G401.6 (cell line): ENCODE results near the gene DUSP7.

ENCODE experiments used
- FAIRE-seq: peaks from 2 replicates; lab custom pipeline; 2012; peaks lifted over from hg19 to GRCh38; lab: Jason Lieb, UNC

Gene DUSP7, protein sequence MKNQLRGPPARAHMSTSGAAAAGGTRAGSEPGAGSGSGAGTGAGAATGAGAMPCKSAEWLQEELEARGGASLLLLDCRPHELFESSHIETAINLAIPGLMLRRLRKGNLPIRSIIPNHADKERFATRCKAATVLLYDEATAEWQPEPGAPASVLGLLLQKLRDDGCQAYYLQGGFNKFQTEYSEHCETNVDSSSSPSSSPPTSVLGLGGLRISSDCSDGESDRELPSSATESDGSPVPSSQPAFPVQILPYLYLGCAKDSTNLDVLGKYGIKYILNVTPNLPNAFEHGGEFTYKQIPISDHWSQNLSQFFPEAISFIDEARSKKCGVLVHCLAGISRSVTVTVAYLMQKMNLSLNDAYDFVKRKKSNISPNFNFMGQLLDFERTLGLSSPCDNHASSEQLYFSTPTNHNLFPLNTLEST

DNA sequence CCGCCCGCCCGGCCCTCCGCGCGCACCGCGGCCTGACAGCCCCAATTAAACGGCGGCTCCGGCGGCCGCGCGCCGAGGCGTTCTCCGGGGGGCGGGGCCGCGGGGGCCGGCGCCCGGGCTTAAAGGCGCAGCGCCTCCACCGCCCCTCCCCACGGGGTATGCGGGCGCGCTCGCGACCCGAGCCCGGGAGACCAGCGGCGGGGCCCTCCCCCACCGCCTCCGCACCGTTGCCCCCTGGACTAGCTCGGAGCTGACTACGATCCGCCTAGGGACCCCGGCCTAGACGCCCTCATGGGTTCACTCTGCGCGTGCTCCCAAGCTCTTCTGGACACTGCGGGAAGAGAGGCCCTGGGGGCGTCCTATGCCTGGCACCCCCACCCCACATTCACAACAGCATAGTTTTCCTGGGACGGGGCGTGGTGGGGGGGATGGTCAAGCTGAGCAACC lies at the start of gene DUSP7:
TSS of gene DUSP7 (minus strand) at position 51 of the 447 bp plus-strand sequence. CDS start 205 bp downstream, outside the sequence.
- FAIRE-seq, result no peak

DNA sequence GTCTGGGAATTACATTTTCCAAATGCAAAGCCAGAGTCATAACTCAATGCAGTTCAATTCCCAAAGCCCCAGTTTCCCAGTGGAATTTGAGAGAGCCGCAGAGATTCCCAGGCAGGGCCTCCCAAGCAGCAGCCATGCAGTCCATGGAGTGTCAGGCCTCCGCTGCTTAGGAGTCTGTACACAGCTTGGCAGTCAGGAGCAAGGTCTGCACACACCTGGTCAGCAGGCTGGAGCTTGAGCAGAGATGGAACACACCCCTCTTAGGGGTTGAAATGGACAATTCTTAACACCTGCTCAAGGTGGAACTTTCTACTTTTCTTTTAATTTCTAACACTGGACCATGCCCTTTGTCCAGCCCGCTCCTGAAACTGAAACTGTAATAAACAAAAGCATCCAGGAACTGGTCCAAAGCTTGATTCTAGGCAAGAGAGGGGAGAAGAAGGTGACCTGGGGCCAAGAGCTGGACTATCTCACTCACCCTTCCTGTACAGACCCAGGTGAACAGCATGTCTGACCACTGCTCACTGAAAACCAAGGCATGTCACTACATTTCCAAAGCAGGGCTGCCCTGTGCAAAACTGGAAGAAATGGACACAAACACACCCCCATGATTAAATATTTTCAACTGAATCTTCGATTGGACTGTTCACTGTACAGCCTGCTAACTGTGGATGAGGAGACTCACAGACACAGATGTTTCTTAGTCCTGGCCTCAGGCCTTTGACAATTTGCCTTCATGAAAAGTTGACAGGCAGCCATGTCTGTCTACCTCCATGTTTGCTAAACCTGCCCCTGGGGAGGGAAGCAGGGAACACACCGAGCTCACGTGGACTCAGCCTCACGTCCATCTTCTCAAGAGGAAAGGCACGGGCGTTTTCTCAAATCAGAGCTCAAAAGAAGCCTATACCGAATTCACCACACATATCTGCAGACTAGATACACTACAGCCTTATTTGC lies 48.6 kb upstream of the DUSP7 start:
- no peak for FAIRE-seq

DNA sequence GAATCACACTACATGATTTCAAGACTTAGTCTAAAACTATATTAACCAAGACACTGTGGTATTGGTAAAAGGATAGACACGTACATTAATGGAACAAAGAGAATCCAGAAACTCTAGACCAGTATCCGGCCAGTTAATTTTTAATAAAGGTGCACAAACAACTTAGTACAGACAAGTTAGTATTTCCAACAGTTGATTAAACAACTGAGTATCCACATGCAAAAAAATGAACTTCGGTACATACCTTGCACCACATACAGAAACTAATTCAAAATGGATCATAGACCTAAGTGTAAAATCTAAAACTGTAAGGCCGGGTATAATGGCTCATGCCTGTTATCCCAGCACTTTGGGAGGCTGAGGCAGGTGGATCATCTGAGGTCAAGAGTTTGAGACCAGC lies 46.6 kb upstream of the DUSP7 start:
- no peak for FAIRE-seq

DNA sequence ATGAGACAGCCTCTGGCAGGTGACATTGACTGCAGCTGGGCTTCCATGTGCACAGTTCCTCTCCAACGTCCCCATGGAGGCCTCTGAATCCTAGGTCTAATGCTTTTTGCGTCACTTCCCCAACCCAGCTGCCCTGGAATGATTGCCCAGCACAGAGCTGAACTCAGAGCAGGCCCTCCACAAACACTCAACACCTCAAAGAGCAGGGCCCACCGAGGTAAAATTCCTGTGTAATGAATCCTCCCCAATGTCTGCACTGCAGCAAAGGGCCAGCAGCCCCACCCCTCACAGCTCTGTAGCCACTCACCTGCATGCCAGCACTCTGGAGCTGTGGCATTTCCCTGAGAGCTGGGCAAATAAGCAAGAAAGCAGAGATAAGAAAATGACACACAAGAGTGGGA lies 42.6 kb upstream of the DUSP7 start:
- FAIRE-seq, result no peak

DNA sequence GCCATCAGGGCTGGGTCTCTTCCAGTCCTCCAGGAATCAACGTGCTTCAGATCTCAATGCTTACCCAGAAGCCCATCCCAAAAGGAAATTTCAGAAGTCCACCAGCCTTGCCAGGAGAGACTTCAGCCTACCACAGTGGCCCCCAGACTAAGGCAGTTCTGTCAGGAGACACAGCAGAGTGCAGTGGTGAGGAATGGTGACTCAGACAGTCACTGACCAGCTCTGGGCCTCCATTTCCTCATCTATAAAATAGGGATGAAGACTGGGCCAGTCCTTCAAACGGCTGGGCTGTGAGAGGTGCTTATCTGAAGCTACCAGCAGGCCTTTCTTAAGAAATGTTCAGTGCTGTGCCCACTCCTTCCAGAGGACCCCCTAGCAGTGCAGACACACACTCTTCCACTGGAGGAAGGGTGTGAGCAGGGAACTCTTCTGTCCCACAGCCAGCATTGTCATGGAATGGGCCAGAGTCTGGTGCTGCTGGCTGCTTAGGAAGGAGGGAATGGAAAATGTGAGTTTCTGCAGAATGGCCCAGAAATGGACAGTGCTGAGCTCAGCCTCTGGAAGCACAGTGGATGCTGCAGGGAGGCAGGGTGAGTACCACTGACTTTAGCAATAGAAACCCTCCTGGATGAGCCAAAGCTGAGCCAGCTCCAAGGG lies 41.6 kb upstream of the DUSP7 start:
- no peak for FAIRE-seq

DNA sequence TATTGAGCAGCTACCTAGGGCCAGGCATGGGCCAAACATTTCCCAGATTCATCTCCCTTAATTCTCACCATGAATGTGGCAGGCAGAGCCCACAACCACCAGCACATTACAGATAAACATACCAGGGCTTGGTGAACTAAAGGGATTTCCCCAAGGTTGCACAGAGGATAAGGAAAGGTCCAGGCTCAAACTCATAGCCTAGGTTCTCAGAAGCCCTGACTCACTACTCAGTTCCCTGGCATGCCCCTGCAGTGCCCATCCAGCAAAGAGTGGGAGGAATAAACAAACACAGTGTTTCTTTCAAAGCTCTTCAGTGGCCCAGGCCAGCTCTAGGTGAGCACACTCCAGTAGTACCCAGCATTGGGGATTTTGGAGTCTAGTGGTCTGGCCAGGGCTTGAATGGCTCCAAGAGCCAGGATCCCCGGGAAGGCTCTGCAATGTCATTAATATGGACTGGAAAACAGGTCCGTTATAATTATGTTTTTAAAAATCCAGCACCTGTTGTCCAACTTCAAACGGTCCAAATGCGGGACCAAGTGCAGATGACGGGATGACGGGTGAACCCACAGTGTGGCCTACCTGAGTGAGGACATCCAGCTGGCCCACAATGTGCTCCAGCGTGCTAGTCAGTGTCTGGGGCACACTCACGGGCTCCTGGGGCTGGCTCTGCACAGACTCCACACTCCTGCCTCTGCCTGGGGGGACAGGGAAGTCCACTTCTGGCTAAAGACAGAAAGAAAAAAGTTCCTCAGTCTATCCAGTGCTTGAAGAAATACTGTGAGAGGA lies 39.8 kb upstream of the DUSP7 start:
- no peak for FAIRE-seq

DNA sequence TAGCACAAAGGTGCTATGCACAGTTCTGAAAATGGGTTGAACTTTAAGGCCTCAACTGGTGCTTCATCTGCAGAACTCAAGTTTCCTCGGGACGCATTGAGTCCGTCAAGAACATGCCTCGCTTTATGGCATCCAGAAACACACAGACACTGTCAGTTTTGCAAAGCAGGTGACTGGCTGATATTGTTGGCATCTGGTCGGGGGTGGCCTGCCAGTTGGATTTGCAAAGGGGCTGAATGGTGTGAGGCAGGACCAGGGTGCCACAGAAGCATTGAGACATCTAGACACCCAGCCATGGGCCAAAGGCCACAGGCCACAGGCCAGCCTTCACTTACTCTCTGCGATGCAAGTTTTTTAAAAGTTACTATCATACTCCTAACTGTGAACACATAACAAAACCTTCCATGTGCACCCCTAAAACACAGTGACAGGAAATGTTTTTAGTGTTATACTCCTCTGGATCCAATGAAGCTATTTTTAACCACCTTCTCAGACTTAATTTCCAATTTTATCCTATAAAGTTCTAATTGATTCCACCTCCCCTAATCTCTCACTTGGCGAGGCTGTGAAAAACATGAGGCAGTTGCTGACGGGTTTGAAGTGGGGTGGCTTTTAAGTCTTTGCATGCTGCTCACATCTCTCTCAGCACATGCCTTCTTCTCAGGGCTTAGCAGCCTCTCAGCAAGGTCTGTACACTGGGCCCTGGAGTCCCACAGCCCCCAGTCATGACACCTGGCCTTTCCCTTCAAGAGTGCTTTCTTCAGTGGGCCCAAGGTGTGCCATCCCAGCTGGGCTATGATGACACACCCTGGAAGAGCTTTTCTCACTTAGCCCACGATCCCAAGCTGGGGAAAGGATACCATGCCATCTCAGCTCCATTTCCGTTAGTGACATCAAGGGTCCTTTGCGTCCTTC lies 38.5 kb upstream of the DUSP7 start:
- no peak for FAIRE-seq

DNA sequence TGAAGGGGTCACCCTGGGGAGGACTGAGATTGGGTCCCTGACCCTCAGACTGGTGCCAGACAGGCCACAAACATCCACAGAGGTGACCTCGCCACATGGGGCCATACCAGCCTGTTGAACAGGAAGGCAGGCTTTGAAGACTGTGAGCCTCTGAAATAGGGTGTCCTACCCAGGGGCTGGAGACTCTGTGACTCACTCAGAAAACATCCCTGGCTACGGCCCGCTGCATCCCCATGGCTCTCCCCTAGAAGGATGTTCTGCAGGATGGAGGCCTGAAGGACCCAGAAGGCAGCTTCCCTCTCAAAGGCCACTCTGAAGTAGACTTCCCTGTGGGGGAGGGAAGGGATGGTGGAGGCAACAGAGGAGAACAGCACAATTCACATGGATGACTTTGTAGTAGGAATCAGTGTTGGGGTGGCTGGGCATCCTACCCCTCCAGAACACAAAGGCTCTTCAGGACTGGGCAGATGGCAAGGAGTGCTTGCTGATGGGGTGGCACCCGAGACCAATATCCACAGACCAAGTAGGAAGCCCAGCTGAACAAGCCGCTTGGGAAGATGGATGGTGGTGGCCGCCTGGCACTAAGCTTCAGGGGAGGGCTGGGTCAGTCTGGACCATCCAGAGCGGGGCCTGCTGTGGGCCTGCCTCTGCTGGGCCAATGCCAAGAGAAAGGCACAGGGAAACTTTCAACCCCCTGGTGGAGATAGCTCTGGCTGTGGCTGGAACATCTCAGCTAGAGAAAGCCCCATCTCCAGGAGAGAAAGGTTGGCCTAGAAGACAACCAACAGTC lies 37.6 kb upstream of the DUSP7 start:
- FAIRE-seq, result no peak

DNA sequence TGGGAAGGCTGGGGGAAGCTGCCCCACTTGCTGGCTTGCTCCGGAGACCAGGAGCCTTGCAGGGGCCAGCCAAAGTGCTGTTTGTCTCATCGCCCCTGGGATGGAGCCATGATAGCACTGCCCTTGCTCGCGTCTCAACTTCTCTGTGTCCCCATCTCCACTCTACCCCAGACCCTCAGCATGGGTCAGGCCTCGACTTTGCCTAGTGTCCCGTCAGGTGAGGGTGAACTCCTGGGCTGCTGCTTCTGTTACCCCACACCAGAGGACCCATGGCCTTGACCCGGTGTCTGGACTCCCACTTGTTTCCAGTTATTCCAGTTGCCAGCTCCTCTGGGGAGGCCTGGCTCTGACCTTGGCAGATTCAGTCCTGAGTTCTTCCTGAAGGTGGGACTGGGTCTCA lies 36.5 kb upstream of the DUSP7 start:
- no peak for FAIRE-seq

DNA sequence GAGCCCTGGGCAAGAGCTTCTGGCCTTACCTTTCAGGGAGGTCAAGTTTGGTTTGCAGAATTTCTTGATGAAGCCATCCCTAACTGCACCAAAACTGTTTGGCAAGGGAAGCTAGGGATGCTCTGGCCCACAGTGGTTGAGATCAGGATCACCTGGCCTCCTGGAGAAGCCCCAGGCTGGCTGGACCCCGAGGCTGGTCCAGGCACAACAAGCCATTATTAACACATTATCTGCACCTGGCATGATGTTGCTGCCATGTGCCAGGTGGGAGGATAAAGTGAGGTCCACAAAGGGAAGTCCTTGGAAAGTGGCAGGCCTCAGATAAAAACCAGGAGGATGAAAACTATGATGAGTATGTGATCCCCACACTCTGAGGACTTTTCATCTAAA lies 35.9 kb upstream of the DUSP7 start:
- FAIRE-seq, result no peak

DNA sequence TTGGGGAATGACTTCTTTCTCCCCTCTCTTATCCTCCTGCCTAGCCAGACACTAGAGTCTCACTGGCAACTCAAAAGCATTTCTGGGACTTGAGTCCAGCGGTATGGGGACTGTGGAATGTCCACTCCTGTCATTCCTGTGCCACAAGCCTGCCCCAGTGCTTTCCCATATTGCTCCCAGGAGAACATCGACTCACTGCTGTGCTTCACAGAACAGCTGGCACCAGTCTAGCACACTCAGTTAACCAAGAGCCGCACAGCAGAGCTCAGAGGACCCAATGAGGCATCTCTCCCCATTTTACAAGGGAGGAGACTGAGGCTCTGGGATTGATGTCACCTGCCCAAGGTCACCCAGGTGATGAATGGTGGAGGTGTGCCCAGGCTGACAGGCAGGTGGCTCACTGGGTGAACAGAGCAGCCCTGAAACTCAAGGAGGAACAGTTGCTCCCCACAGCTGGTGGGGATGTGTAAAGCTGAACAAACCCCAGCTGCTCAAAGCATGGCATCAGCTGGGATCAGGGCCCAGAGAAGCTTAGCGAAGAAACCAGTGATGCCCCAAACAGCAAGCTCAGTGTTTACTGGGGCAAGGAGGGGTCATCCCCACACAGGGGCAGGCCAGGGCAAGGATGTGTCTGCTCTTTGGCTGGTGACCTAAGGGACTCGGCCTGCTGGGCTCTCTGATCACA lies 35.4 kb upstream of the DUSP7 start:
- FAIRE-seq, result no peak

DNA sequence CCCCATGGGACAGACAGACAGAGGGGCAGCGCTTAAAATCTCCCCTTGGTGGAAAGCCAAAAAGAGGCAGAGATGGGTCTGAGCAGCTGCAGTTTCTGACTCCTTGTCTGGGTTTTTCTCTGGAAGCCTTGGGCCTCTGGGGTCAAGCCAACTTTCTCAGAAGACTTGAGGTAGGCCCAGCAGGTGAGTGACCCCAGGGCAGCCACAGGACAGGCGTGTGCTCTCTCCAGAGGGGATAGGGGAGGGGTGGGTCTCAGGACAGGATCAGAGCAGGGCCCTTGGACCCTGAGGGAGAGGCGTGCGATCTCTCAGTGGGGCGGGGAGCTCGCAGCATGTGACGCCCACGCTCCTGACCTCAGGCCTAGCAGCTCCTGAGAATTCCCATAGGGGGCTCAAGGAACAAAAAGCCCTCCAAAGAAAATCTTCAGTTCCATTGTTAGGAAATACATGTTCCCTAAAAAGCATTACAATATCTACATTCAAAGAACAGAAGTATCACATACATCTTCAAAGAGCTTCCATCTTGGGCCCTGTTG lies 34.6 kb upstream of the DUSP7 start:
- FAIRE-seq, result no peak

DNA sequence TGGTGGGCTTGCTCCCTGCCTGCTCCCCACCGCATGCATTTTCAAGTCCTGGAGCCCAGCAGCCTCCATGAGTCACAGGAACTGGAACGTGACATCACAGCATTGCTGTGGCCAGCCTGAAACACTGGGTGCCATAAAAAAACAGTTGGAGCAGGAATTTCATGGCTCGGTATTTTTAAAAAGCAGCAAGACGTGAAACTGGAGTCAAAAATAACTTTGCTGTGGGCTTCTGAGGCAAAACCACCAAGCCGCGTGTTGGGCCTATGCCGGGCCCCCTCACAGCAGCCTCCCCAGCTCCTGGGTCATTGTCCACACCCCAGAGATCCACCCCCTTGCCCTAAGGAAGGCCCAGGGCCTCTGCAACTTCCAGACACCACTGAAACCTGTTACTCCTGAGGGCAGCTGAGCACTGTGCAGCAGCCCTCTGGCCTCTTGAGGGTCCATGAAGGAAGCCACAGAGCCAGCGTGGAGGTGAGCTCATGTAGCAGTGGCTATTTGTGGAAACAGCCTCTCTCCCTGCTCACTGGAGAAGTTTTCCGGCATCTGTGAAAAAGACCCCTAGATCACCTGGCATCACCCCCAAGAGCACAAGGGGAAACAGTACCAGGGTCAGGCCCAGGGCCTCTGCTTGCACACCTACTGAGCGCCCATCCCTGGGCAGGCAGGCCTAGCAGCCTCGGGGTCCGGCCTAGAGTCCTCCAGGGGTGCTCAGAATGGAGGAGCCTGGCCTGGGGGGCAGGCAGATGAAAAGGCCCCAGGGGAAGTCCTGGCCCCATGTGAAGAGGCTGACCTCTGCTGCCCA lies 34.0 kb upstream of the DUSP7 start:
- no peak for FAIRE-seq

DNA sequence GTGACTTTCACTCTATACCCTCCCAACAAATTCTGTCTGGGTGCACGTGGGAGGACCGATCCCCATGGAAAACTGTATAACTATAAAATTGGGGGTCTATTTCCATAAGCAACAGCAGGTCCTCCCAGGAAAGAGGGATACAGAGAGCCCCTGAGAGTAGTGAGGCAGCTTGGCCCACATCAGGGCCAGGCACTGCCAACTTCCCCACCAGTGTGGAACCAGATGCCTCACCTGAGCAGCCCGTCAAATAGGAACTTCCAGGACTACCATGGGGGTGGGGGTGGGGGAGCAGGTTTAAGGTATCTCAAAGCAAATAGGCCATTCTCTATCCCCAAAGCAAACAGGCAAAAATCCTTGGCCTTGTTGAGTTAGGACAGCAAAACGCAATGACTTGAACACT lies 33.3 kb upstream of the DUSP7 start:
- no peak for FAIRE-seq

DNA sequence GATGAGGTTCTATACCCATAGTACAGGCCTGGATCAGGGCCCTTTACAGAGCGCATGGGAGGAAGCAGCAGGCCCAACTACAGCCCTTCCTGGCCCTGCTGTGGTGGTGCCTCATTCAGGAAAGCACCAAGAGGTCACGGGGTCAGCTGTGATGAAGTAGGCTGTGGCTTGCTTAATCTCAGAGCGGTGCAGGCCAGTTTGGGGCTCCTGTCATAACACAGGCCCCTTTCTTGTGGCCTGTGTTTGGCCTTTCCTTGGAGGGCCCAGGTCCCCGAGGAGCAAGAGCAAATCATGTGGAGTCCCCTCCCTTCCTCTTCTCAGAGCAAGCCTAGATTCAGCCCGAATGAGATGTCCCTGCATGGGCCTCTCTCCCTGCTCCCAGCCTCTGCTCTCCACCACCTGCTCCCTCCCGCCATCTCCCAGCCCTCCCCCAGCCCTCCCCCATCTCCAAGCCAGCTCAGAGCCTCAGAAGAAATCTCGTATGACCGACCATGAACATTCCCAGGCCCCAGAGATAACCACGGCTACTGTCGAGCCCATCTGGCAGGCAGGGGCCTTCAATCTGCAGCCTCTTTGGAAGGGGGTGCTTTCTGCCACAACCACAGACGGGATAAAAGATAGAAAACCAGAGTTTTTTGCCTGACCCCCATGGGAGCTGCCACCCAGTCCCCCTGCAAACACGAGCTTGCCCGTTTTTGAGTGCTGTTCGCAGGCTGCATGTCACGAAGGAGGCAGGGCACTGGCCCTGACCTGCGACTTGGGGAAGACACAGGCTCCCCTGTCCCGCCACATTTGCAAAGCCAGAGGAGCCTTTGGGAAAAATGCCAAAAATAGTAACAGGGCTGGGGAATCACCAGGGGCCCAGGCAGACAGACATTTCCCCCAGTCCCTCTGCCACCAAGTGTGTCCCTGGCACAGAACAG lies 32.3 kb upstream of the DUSP7 start:
- no peak for FAIRE-seq

DNA sequence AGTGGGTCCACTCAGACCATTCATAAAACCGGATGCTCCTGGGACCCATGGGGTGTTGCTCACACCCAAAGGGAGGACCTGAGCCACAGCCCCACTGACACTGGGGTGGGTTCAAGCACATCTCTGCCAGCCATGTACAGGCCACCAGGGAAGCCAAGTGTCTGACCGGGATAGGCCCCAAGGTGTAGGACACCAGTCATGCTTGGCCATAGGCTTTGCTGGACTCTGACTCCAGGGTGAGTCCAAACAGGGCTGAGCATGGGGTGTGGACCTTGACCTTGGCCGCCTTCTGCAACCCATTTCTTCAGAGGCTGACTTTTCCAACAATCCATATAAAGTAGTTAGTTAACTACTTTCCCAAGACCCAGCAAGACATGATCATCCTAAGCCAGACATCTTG lies 31.4 kb upstream of the DUSP7 start:
- no peak for FAIRE-seq
